HG03175 (cell line): ENCODE results near the gene CDK13.
"Not testable (repeated sequence)": the region's sequence is repeated elsewhere in the genome, so short reads cannot be mapped to it uniquely, and the experiment has no call there.

Experiments used
- ATAC-seq: cut with Tn5 transposase; IDR thresholded peaks from one replicate; pipeline ENCODE4 v1.9.1; 2021; ENCODE audit warnings: mild to moderate bottlenecking, moderate library complexity; ENCODE audit not compliant: unreplicated experiment

CDK13 gene

GRCh38 chr7:39949971-39950472, at the start of gene CDK13:
Gene CDK13, plus strand, starts transcription at chr7:39950256. Its CDS starts 386 bp downstream, at chr7:39950642.
- ATAC-seq: peak; percentile 47

GRCh38 chr7:39904077-39904486, 46.0 kb upstream of the CDK13 start:
- no peak for ATAC-seq

GRCh38 chr7:39908141-39908540, 41.9 kb upstream of the CDK13 start:
- no peak for ATAC-seq

GRCh38 chr7:39908973-39909372, 41.1 kb upstream of the CDK13 start:
- no peak for ATAC-seq

- ATAC-seq: no peak
These were observed 40.5 kb upstream of the CDK13 start for GRCh38 chr7:39909526-39909925.

- ATAC-seq: no peak
These were observed 39.8 kb upstream of the CDK13 start for GRCh38 chr7:39910108-39910869.

GRCh38 chr7:39911167-39911566, 38.9 kb upstream of the CDK13 start:
- no peak for ATAC-seq

GRCh38 chr7:39915847-39916246, 34.2 kb upstream of the CDK13 start:
- ATAC-seq: not testable (repeated sequence)

GRCh38 chr7:39919646-39920045, 30.4 kb upstream of the CDK13 start:
- no peak for ATAC-seq

GRCh38 chr7:39921506-39922175, 28.4 kb upstream of the CDK13 start:
- no peak for ATAC-seq

- ATAC-seq: no peak
These were observed 27.5 kb upstream of the CDK13 start for GRCh38 chr7:39922580-39922979.

GRCh38 chr7:39923091-39923490, 27.0 kb upstream of the CDK13 start:
- no peak for ATAC-seq

- no peak for ATAC-seq
These were observed 25.9 kb upstream of the CDK13 start for GRCh38 chr7:39924122-39924521.

GRCh38 chr7:39926111-39926510, 23.9 kb upstream of the CDK13 start:
- ATAC-seq: no peak

- no peak for ATAC-seq
These were observed 23.0 kb upstream of the CDK13 start for GRCh38 chr7:39927018-39927417.

GRCh38 chr7:39934132-39934531, 15.9 kb upstream of the CDK13 start:
- ATAC-seq: no peak

- ATAC-seq: no peak
These were observed 13.3 kb upstream of the CDK13 start for GRCh38 chr7:39936761-39937160.

GRCh38 chr7:39937366-39938153, 12.5 kb upstream of the CDK13 start:
- no peak for ATAC-seq

GRCh38 chr7:39942883-39943282, 7.2 kb upstream of the CDK13 start:
- no peak for ATAC-seq

GRCh38 chr7:39946693-39947092, 3.4 kb upstream of the CDK13 start:
- no peak for ATAC-seq

- no peak for ATAC-seq
These were observed 1.6 kb upstream of the CDK13 start for GRCh38 chr7:39948375-39948955.
